Astrocyte (in vitro differentiated cells and primary cell): Measurements from ENCODE around the gene STRN4.

Experiments
- EZH2 ChIP-seq: IDR thresholded peaks from 2 replicates; pipeline ENCODE4 v1.6.1; 2012; ENCODE audit warnings: mild to moderate bottlenecking, low read length, inconsistent platforms; ENCODE audit not compliant: insufficient read depth
- TF ChIP-seq, protein P1 (sequence below): IDR thresholded peaks from 2 replicates; pipeline ENCODE4 v1.5.1; 2011; ENCODE audit warnings: low read depth, mild to moderate bottlenecking, inconsistent platforms, low read length, moderate library complexity; ENCODE audit not compliant: insufficient read depth

GRCh38 chr19:46755853-46756543, 9.7 kb upstream of the STRN4 start:
- TF ChIP-seq, protein P1, sequence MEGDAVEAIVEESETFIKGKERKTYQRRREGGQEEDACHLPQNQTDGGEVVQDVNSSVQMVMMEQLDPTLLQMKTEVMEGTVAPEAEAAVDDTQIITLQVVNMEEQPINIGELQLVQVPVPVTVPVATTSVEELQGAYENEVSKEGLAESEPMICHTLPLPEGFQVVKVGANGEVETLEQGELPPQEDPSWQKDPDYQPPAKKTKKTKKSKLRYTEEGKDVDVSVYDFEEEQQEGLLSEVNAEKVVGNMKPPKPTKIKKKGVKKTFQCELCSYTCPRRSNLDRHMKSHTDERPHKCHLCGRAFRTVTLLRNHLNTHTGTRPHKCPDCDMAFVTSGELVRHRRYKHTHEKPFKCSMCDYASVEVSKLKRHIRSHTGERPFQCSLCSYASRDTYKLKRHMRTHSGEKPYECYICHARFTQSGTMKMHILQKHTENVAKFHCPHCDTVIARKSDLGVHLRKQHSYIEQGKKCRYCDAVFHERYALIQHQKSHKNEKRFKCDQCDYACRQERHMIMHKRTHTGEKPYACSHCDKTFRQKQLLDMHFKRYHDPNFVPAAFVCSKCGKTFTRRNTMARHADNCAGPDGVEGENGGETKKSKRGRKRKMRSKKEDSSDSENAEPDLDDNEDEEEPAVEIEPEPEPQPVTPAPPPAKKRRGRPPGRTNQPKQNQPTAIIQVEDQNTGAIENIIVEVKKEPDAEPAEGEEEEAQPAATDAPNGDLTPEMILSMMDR = no peak
- no peak for TF ChIP-seq EZH2
